K562 (cell line): ENCODE results near the gene MAPK8IP1. TPM values are rescaled to one million over a fixed set of nuclear protein-coding genes. Genes with fewer than 3 reads are reported as not detected.
A peak's percentile ranks its signal among the peaks of the same experiment; 100 is the strongest.

Experiments
- ARHGAP35 ChIP-seq: fragments of 450-650 bp; IDR thresholded peaks from 2 replicates; pipeline ENCODE4 v1.6.1; 2018; ENCODE audit not compliant: partially characterized antibody
- CREB3 ChIP-seq: fragments of 450-650 bp; conservative IDR thresholded peaks from 2 replicates; pipeline ENCODE4 v1.6.1; 2016; ENCODE audit warnings: missing genetic modification characterization, low read depth, mild to moderate bottlenecking, missing compliant biosample characterization, moderate library complexity
- KDM4B ChIP-seq, 2 experiments: fragments of 450-650 bp in 1 of 2; sonication (generic) in 1 of 2; IDR thresholded peaks; 2 replicates each; pipeline ENCODE4 v1.6.1; 2016 to 2017; ENCODE audit warnings: borderline replicate concordance in 2 of 2, antibody characterized with exemption in 1 of 2, low read depth in 1 of 2, mild to moderate bottlenecking in 1 of 2
- MCM5 ChIP-seq: fragments of 450-650 bp; IDR thresholded peaks from 2 replicates; pipeline ENCODE4 v1.6.1; 2016; ENCODE audit warnings: low read depth
- MCM7 ChIP-seq, 2 experiments: fragments of 450-650 bp; IDR thresholded peaks; 2 replicates each; pipeline ENCODE4 v1.6.1; 2016 to 2018
- MTA1 ChIP-seq: fragments of 450-650 bp; IDR thresholded peaks from 2 replicates; pipeline ENCODE4 v1.6.1; 2017; ENCODE audit warnings: borderline replicate concordance
- NR2C2 ChIP-seq, 2 experiments: fragments of 200-800 bp in 1 of 2; sonication (Bioruptor generic) in 1 of 2; sonication (generic) in 1 of 2; formaldehyde crosslinking in 1 of 2; IDR thresholded peaks; 2 replicates each; pipeline versions ENCODE4 v1.6.1 to v1.8.0; 2016 to 2022; ENCODE audit warnings: mild to moderate bottlenecking in 1 of 2, missing compliant biosample characterization in 1 of 2, missing genetic modification characterization in 1 of 2, missing genetic modification reagents in 1 of 2
- NR4A1 ChIP-seq, 2 experiments: fragments of 250-450 bp in 1 of 2; fragments of 450-650 bp in 1 of 2; sonication (Bioruptor Pico) in 1 of 2; IDR thresholded peaks; 2 replicates each; pipeline versions ENCODE4 v1.4.0 to v1.6.1; 2016 to 2020; ENCODE audit warnings: mild to moderate bottlenecking in 2 of 2, missing compliant biosample characterization in 1 of 2, missing genetic modification characterization in 1 of 2, moderate library complexity in 1 of 2
- PHF20 ChIP-seq: fragments of 450-650 bp; IDR thresholded peaks from 2 replicates; pipeline ENCODE4 v1.6.1; 2018; ENCODE audit not compliant: partially characterized antibody
- PML ChIP-seq: IDR thresholded peaks from 2 replicates; pipeline ENCODE4 v1.6.1; 2012; ENCODE audit warnings: low read length, inconsistent platforms
- RAD51 ChIP-seq: fragments of 450-650 bp; IDR thresholded peaks from 2 replicates; pipeline ENCODE4 v1.7.1; 2016; ENCODE audit warnings: low read depth, mild to moderate bottlenecking, borderline replicate concordance
- RCOR1 ChIP-seq, 2 experiments: IDR thresholded peaks; 2 replicates each; pipeline ENCODE4 v1.6.1; 2012; ENCODE audit warnings: low read depth in 2 of 2, low read length in 2 of 2, borderline replicate concordance in 1 of 2, improper control_type of control experiment in 1 of 2
- SLC30A9 ChIP-seq: fragments of 250-450 bp; sonication (Bioruptor Pico); IDR thresholded peaks from 2 replicates; pipeline ENCODE4 v1.8.0; 2022; ENCODE audit warnings: mild to moderate bottlenecking, moderate library complexity
- ZNF398 ChIP-seq: fragments of 250-450 bp; sonication (Bioruptor Pico); IDR thresholded peaks from 2 replicates; pipeline ENCODE4 v1.8.0; 2021; ENCODE audit warnings: moderate library complexity, mild to moderate bottlenecking, inconsistent platforms
- ZNF586 ChIP-seq: fragments of 450-650 bp; formaldehyde crosslinking; conservative IDR thresholded peaks from 2 replicates; pipeline ENCODE4 v1.4.0; 2020; ENCODE audit warnings: mild to moderate bottlenecking, moderate library complexity
- ZNF79 ChIP-seq: fragments of 250-450 bp; sonication (Bioruptor Pico); IDR thresholded peaks from 2 replicates; pipeline ENCODE4 v1.4.0; 2020; ENCODE audit warnings: low read depth, mild to moderate bottlenecking, moderate library complexity
- polyA plus RNA-seq, 8 experiments: library from polyadenylated mRNA; depleted of rRNA in 4 of 8; stranded (reverse) in 5 of 8; unstranded in 3 of 8; fragments of >200 nt; fragmentation: Nextera tagmentation in 2 of 8; fragmentation: Illumina TruSeq in 1 of 8; extraction: Ambion mirVana in 2 of 8; extraction: Trizol in 1 of 8; gene quantifications; 2 replicates each; pipeline versions ENCODE4 v1.2.1 to v1.2.3, GENCODE V29; 2011 to 2014; ENCODE audit warnings: inconsistent platforms in 1 of 8, missing spikeins in 1 of 8
- total RNA-seq, 7 experiments: library from RNA; depleted of rRNA in 6 of 7; stranded (reverse); fragments of >200 nt in 6 of 7; fragmentation: Illumina TruSeq in 2 of 7; extraction: Trizol in 2 of 7; gene quantifications; 2 replicates each; pipeline versions ENCODE4 v1.2.1 to v1.2.3, GENCODE V29; 2011 to 2021; ENCODE audit warnings: low replicate concordance in 1 of 7
- TF ChIP-seq, protein P1 (sequence below): fragments of 200-400 bp; formaldehyde crosslinking; IDR thresholded peaks from 2 replicates; pipeline ENCODE4 v1.6.1; 2017; ENCODE audit warnings: mild to moderate bottlenecking, low read depth, low read length, moderate library complexity

Gene MAPK8IP1
- total and polyA plus RNA-seq, 9 of the 15 experiments (the other 6 are each of a cell fraction or from before 2014, with no cell fraction given), result 0.13 to 6.9 (median 2.5) TPM

DNA sequence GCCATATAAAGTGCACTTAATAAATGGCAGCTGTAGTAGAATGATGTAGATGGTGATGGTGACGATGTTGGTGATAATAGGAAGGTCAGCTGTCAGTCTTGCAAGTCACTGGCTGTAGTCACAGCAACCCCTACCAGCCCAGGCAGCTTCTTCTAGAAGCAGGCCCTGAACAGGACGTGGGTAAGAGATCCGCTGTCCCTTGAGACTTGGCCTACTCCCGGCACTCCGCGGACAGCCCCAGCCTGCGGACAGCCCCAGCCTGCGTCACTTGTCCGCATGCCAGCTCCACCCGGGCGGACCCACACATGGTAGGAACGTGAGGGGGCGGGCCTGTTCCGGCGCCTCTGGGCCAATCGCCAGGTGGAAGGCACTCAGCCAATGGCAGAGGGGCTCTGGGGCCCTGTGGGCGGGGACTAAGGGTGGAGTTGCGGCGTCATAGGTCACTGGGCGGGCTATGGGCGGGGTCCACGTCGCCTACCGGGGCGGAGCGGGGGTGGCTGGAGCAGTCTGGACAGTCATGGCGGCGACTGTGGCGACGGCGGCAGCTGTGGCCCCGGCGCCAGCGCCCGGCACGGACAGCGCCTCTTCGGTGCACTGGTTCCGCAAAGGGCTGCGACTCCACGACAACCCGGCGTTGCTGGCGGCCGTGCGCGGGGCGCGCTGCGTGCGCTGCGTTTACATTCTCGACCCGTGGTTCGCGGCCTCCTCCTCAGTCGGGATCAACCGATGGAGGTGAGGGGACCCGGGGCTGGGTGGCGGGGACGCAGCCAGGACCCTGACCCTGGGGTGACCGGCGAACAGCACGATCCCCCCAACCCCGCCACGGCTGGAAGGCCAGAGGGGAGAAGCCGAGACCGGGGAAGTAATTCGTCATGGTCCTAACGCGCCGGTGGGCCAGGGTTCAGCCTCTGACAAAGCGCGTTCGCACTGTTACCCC, 38.2 kb upstream of the MAPK8IP1 start, which contains the start of gene CRY2 (continued):
- TF ChIP-seq CREB3 (tag) (no peak), KDM4B (IDR thresholded peaks at IDR 0.05; ENCODE audit: borderline replicate concordance in 2 of 2, low read depth in 1 of 2) (0 out of 4 replicates have a peak, but pooled peaks of 1 of the 2 experiments have one; percentile 33), ARHGAP35 (no peak), MCM7 (IDR thresholded peaks at IDR 0.05) (no peak), MTA1 (no peak), RAD51 (no peak), NR2C2 (CRISPR knock-in tag; IDR thresholded peaks at IDR 0.05) (peak; percentile 91), NR2C2 (tag; IDR thresholded peaks at IDR 0.05) (peak; percentile 98), ZNF586 (no peak), MCM5 (no peak), NR4A1 (CRISPR knock-in tag; IDR thresholded peaks at IDR 0.05) (no peak), NR4A1 (tag; IDR thresholded peaks at IDR 0.05) (no peak), PML (peak; percentile 71; the same call in 1 of the 2 replicates), SLC30A9 (CRISPR knock-in tag) (no peak), ZNF79 (CRISPR knock-in tag) (no peak), RCOR1 (IDR thresholded peaks at IDR 0.05; ENCODE audit: borderline replicate concordance in 1 of 2, low read depth in 2 of 2, low read length in 2 of 2) (no peak), PHF20 (peak; percentile 30), ZNF398 (CRISPR knock-in tag) (no peak)
- TF ChIP-seq, protein P1, sequence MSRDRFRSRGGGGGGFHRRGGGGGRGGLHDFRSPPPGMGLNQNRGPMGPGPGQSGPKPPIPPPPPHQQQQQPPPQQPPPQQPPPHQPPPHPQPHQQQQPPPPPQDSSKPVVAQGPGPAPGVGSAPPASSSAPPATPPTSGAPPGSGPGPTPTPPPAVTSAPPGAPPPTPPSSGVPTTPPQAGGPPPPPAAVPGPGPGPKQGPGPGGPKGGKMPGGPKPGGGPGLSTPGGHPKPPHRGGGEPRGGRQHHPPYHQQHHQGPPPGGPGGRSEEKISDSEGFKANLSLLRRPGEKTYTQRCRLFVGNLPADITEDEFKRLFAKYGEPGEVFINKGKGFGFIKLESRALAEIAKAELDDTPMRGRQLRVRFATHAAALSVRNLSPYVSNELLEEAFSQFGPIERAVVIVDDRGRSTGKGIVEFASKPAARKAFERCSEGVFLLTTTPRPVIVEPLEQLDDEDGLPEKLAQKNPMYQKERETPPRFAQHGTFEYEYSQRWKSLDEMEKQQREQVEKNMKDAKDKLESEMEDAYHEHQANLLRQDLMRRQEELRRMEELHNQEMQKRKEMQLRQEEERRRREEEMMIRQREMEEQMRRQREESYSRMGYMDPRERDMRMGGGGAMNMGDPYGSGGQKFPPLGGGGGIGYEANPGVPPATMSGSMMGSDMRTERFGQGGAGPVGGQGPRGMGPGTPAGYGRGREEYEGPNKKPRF, result no peak
